SK-N-SH treated with all-trans-retinoic acid at 6 μM for 48 hours (cell line): Measurements from ENCODE around the gene ZYG11A.

ENCODE experiments used
- ATAC-seq: fragments of 200-7000 bp; cut with Tn5 transposase; 3 replicates; pipeline ENCODE4 v1.9.1; 2020; ENCODE audit warnings: mild to moderate bottlenecking, moderate library complexity
- ARNTL ChIP-seq: fragments of 450-650 bp; formaldehyde crosslinking; IDR thresholded peaks from 2 replicates; pipeline ENCODE4 v1.5.0; 2020; ENCODE audit warnings: low read depth, mild to moderate bottlenecking, moderate library complexity, borderline replicate concordance
- BACH2 ChIP-seq: fragments of 250-450 bp; sonication (Bioruptor Pico); IDR thresholded peaks from 2 replicates; pipeline ENCODE4 v1.9.0; 2021; ENCODE audit warnings: mild to moderate bottlenecking, borderline replicate concordance
- CREB5 ChIP-seq: fragments of 250-450 bp; sonication (Bioruptor Pico); IDR thresholded peaks from 2 replicates; pipeline ENCODE4 v1.5.1; 2020; ENCODE audit warnings: low read depth, mild to moderate bottlenecking, moderate library complexity
- CSDC2 ChIP-seq: fragments of 250-450 bp; sonication (Bioruptor Pico); IDR thresholded peaks from 2 replicates; pipeline ENCODE4 v1.5.0; 2020; ENCODE audit warnings: mild to moderate bottlenecking, moderate library complexity
- CSRNP3 ChIP-seq: fragments of 250-450 bp; sonication (Bioruptor Pico); IDR thresholded peaks from 2 replicates; pipeline ENCODE4 v1.5.1; 2021; ENCODE audit warnings: mild to moderate bottlenecking, moderate library complexity
- ESRRG ChIP-seq: fragments of 250-450 bp; sonication (Bioruptor Pico); IDR thresholded peaks from 2 replicates; pipeline ENCODE4 v1.6.1; 2021; ENCODE audit warnings: mild to moderate bottlenecking
- GLIS3 ChIP-seq: fragments of 250-450 bp; sonication (Bioruptor Pico); IDR thresholded peaks from 2 replicates; pipeline ENCODE4 v1.5.0; 2020; ENCODE audit warnings: mild to moderate bottlenecking, moderate library complexity
- ISL1 ChIP-seq: fragments of 250-450 bp; sonication (Bioruptor Pico); IDR thresholded peaks from 2 replicates; pipeline ENCODE4 v2.1.2; 2022; ENCODE audit warnings: mild to moderate bottlenecking, moderate library complexity
- OSR1 ChIP-seq: fragments of 250-450 bp; sonication (Bioruptor Pico); IDR thresholded peaks from 2 replicates; pipeline ENCODE4 v1.8.0; 2022; ENCODE audit warnings: moderate library complexity, mild to moderate bottlenecking, inconsistent platforms
- RARB ChIP-seq: fragments of 250-450 bp; sonication (Bioruptor Pico); IDR thresholded peaks from 2 replicates; pipeline ENCODE4 v1.8.0; 2021; ENCODE audit warnings: mild to moderate bottlenecking, moderate library complexity
- TOX ChIP-seq: fragments of 250-450 bp; sonication (Bioruptor Pico); IDR thresholded peaks from 2 replicates; pipeline ENCODE4 v1.8.0; 2021; ENCODE audit warnings: mild to moderate bottlenecking, moderate library complexity, borderline replicate concordance
- TSHZ2 ChIP-seq: fragments of 250-450 bp; sonication (Bioruptor Pico); IDR thresholded peaks from 2 replicates; pipeline ENCODE4 v1.5.0; 2020; ENCODE audit warnings: mild to moderate bottlenecking, moderate library complexity
- ZC3H10 ChIP-seq: fragments of 250-450 bp; sonication (Bioruptor Pico); IDR thresholded peaks from 2 replicates; pipeline ENCODE4 v1.5.1; 2021; ENCODE audit warnings: mild to moderate bottlenecking, moderate library complexity
- ZFP30 ChIP-seq: fragments of 450-650 bp; formaldehyde crosslinking; IDR thresholded peaks from 2 replicates; pipeline ENCODE4 v1.5.0; 2022; ENCODE audit warnings: mild to moderate bottlenecking, moderate library complexity
- ZNF565 ChIP-seq: fragments of 450-650 bp; formaldehyde crosslinking; conservative IDR thresholded peaks from 2 replicates; pipeline ENCODE4 v1.5.0; 2020; ENCODE audit warnings: low read depth, mild to moderate bottlenecking, moderate library complexity
- ZNF70 ChIP-seq: fragments of 450-650 bp; formaldehyde crosslinking; IDR thresholded peaks from 2 replicates; pipeline ENCODE4 v1.5.0; 2020; ENCODE audit warnings: mild to moderate bottlenecking, moderate library complexity
- TF ChIP-seq, protein P1 (sequence below): fragments of 250-450 bp; sonication (Bioruptor Pico); IDR thresholded peaks from 2 replicates; pipeline ENCODE4 v1.8.0; 2020; ENCODE audit warnings: mild to moderate bottlenecking, moderate library complexity, borderline replicate concordance

Gene ZYG11A

DNA sequence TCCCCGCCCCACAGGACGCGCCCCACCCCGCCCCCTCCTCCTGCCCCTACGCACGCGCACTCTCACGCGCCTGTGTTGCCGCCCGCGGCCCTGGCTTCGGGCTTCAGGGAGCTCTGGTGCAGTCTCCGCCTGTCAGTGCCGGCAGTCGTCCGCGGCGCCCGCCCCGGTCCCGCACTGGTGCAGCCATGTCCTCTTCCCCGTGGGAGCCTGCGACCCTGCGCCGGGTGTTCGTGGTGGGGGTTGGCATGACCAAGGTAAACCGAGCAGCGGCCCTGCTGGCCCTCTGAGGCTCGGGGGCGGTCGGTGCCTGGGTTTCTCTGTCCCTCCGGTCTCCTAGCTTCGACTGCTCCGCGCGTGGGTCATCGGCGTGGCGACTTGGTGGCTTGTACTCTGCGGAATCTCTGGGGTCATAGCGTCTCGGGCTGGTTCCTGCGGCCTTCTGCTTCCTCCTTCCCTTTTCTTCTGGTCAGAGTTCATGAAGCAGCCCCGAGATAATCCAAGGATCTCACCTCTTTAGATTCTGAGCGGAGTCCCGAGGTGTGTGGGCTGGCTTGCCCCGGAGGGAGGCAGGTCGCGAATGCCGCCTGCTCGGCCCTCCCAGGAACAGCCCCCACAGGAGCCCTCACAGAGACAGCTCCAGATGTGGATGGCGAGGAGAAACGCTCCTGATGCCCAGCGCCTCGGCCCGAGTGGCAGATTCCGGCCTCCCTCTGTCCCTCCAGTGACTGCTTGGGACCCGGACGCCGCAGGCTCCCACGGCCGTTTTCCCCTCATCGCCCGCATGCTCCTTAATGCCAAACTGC is 84.9 kb downstream of the ZYG11A start, which contains the start of gene SCP2:
TSS of gene SCP2 (plus strand) at position 65 of the 803 bp plus-strand sequence. CDS start at position 186, 121 bp downstream.
- TF ChIP-seq OSR1 (CRISPR knock-in tag) = no peak
- TF ChIP-seq CREB5 (CRISPR knock-in tag) = no peak
- TF ChIP-seq ESRRG = no peak
- TF ChIP-seq CSRNP3 (CRISPR knock-in tag) = no peak
- TF ChIP-seq GLIS3 (CRISPR knock-in tag) = no peak
- no peak for TF ChIP-seq ZNF70
- no peak for TF ChIP-seq RARB (CRISPR knock-in tag)
- TF ChIP-seq ZNF565 (CRISPR knock-in tag) = no peak
- no peak for TF ChIP-seq TOX (CRISPR knock-in tag)
- peak; percentile 90 for ATAC-seq

GRCh38 chr1:52928015-52928404 is 85.5 kb downstream of the ZYG11A start:
- ATAC-seq = peak; percentile 52
- TF ChIP-seq BACH2 (CRISPR knock-in tag) = no peak

GRCh38 chr1:52929019-52929418 is 86.5 kb downstream of the ZYG11A start:
- ATAC-seq = no peak
- no peak for TF ChIP-seq ZFP30
- no peak for TF ChIP-seq CSDC2
- no peak for TF ChIP-seq TOX (CRISPR knock-in tag)
- no peak for TF ChIP-seq CSRNP3 (CRISPR knock-in tag)
- TF ChIP-seq ZC3H10 (CRISPR knock-in tag) = no peak
- TF ChIP-seq, protein P1, sequence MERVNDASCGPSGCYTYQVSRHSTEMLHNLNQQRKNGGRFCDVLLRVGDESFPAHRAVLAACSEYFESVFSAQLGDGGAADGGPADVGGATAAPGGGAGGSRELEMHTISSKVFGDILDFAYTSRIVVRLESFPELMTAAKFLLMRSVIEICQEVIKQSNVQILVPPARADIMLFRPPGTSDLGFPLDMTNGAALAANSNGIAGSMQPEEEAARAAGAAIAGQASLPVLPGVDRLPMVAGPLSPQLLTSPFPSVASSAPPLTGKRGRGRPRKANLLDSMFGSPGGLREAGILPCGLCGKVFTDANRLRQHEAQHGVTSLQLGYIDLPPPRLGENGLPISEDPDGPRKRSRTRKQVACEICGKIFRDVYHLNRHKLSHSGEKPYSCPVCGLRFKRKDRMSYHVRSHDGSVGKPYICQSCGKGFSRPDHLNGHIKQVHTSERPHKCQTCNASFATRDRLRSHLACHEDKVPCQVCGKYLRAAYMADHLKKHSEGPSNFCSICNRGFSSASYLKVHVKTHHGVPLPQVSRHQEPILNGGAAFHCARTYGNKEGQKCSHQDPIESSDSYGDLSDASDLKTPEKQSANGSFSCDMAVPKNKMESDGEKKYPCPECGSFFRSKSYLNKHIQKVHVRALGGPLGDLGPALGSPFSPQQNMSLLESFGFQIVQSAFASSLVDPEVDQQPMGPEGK = no peak
- no peak for TF ChIP-seq ISL1 (CRISPR knock-in tag)
- TF ChIP-seq OSR1 (CRISPR knock-in tag) = no peak
- TF ChIP-seq ARNTL (CRISPR knock-in tag) = no peak
- TF ChIP-seq, all 23 proteins: peak for 0

DNA sequence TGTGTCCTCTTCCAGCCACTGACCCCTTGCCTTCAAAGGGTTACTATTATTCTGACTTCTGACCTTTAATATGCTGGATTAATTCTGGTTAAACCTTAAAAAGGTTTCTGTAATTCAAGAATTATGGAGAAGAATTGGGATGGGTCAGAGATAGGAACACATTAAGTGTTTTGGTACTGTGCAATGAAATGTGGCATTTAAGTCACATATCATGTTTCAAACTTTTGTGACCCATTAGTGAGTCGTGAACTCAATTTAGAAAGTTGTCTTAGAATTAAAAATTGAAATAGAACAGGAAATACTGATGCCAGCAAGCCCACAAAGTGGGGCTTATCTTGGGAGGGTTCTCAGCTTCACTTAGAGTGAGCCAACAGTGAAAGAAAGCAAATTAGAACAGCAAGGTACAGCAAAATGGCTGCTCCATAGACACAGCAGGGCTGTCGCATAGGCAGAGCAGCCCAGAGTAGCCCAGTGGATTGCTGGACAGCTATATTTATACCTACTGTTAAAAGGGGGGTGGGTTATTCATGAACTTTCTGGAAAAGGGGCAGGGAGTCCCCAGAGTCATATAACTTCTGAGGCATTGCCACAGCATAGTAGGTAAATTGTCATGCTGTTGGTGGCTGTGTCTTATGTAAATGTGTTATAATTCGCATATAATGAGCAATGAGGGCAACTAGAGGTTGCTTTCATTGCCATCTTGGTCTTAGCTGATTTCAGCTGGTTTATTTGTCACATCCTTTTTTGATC is 95.0 kb downstream of the ZYG11A start:
- no peak for ATAC-seq
- no peak for TF ChIP-seq ESRRG
- TF ChIP-seq, all 23 proteins: peak for 0

DNA sequence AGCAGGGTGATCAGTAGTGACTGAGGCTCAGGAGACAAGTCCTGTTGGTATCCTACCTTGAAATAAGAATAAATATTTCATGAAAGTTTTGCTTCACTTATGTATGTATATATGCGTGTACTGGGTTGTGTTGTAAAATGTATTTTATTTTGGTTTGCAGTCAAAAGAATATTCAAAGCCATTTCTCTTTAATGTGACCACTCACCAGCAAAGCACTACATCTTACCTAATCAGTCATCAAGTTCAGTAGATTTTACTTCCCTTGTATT is 95.6 kb downstream of the ZYG11A start:
- TF ChIP-seq TSHZ2 (CRISPR knock-in tag) (no peak), ESRRG (no peak)
- ATAC-seq = no peak
